ENCODE measurements around the gene GRK1. TPM values are rescaled to one million over a fixed set of nuclear protein-coding genes. Genes with fewer than 3 reads are reported as not detected.

Gene GRK1
- not detected in 2 replicates for total RNA-seq

GRCh38 chr13:113666951-113667701, at the start of gene GRK1:
GRK1 (plus strand) TSS chr13:113667219; CDS start chr13:113667387, 168 bp downstream.

GRCh38 chr13:113657851-113658741, 8.9 kb upstream of the GRK1 start, which contains the start of gene ATP4B:
ATP4B (minus strand) TSS chr13:113658198; CDS start chr13:113658144, 54 bp downstream.

GRCh38 chr13:113758651-113759524, 91.9 kb downstream of the GRK1 start, which contains the start of gene TMEM255B:
TMEM255B (plus strand) TSS chr13:113759226; CDS start chr13:113759270, 44 bp downstream.

Other genes with a start within 250 kb of the GRK1 start
- 1.1 and 1.8 TPM in 2 replicates for gene ADPRHL1, start 213.7 kb upstream of the GRK1 start, total RNA-seq
- 4.9 and 10.4 TPM in 2 replicates for gene DCUN1D2, start 176.5 kb upstream of the GRK1 start, total RNA-seq
- gene TFDP1, start 82.5 kb upstream of the GRK1 start, total RNA-seq = 34.2 and 83.1 TPM in 2 replicates
- gene ATP4B, start 9.0 kb upstream of the GRK1 start, total RNA-seq = not detected in 2 replicates
- gene TMEM255B, start 92.0 kb downstream of the GRK1 start, total RNA-seq = 1.8 and 2.8 TPM in 2 replicates
- gene GAS6, start 196.9 kb downstream of the GRK1 start, total RNA-seq = 169 and 300 TPM in 2 replicates